H1 (cell line): ENCODE results near the gene SPTAN1. TPM values are rescaled to one million over a fixed set of nuclear protein-coding genes. Genes with fewer than 3 reads are reported as not detected.

Source experiments
- BCL11A ChIP-seq, 2 experiments: IDR thresholded peaks; one replicate each; pipeline ENCODE4 v1.6.1; 2011; ENCODE audit warnings: low read depth in 2 of 2, low read length in 2 of 2, mild to moderate bottlenecking in 2 of 2
- BRCA1 ChIP-seq: IDR thresholded peaks from 2 replicates; pipeline ENCODE4 v1.6.1; 2012; ENCODE audit warnings: low read depth, low read length, improper control_type of control experiment
- CEBPB ChIP-seq: IDR thresholded peaks from 2 replicates; pipeline ENCODE4 v1.6.1; 2012; ENCODE audit warnings: low read depth, low read length
- CHD1 ChIP-seq: IDR thresholded peaks from 2 replicates; pipeline ENCODE4 v1.6.1; 2012; ENCODE audit warnings: low read depth, low read length, improper control_type of control experiment
- EGR1 ChIP-seq: IDR thresholded peaks from 2 replicates; pipeline ENCODE4 v1.6.1; 2011; ENCODE audit warnings: low read depth, low read length, borderline replicate concordance
- EP300 ChIP-seq, 2 experiments: IDR thresholded peaks; 1 replicate in 1 of 2; 2 replicates in 1 of 2; pipeline ENCODE4 v1.6.1; 2011 to 2012; ENCODE audit warnings: low read depth in 2 of 2, low read length in 2 of 2, mild to moderate bottlenecking in 2 of 2, borderline replicate concordance in 1 of 2, inconsistent platforms in 1 of 2, moderate library complexity in 1 of 2
- FOSL1 ChIP-seq: IDR thresholded peaks from 2 replicates; pipeline ENCODE4 v1.6.1; 2011; ENCODE audit warnings: mild to moderate bottlenecking, low read depth, low read length, moderate library complexity; ENCODE audit not compliant: insufficient read depth
- GTF2F1 ChIP-seq: IDR thresholded peaks from 2 replicates; pipeline ENCODE4 v1.6.1; 2012; ENCODE audit warnings: low read depth, low read length, improper control_type of control experiment, borderline replicate concordance
- HDAC6 ChIP-seq: IDR thresholded peaks from one replicate; pipeline ENCODE4 v1.7.1; 2012; ENCODE audit warnings: low read depth, mild to moderate bottlenecking, inconsistent platforms, low read length, moderate library complexity
- JUN ChIP-seq: IDR thresholded peaks from 2 replicates; pipeline ENCODE4 v1.6.1; 2011; ENCODE audit warnings: low read depth, mild to moderate bottlenecking, improper control_type of control experiment, low read length
- KDM4A ChIP-seq: IDR thresholded peaks from one replicate; pipeline ENCODE4 v1.7.1; 2012; ENCODE audit warnings: low read depth, mild to moderate bottlenecking, moderate library complexity, low read length, inconsistent platforms; ENCODE audit not compliant: severe bottlenecking
- KDM5A ChIP-seq: fragments of 200-600 bp; IDR thresholded peaks from 2 replicates; pipeline ENCODE4 v1.7.1; 2012; ENCODE audit warnings: mild to moderate bottlenecking, low read length, inconsistent platforms, mixed read lengths
- NANOG ChIP-seq: IDR thresholded peaks from 2 replicates; pipeline ENCODE4 v1.6.1; 2011; ENCODE audit warnings: low read length, low read depth, mild to moderate bottlenecking, inconsistent platforms; ENCODE audit not compliant: insufficient read depth, poor library complexity, severe bottlenecking
- NRF1 ChIP-seq: IDR thresholded peaks from 2 replicates; pipeline ENCODE4 v1.6.1; 2011; ENCODE audit warnings: mild to moderate bottlenecking, low read depth, low read length, improper control_type of control experiment
- POLR2AphosphoS5 ChIP-seq: IDR thresholded peaks from 2 replicates; pipeline ENCODE4 v1.6.1; 2011; ENCODE audit warnings: low read depth, low read length
- POU5F1 ChIP-seq: IDR thresholded peaks from 2 replicates; pipeline ENCODE4 v1.6.1; 2011; ENCODE audit warnings: low read depth, mild to moderate bottlenecking, low read length, moderate library complexity
- RFX5 ChIP-seq: IDR thresholded peaks from 2 replicates; pipeline ENCODE4 v1.6.1; 2011; ENCODE audit warnings: low read depth, low read length, improper control_type of control experiment, borderline replicate concordance
- SAP30 ChIP-seq: fragments of 300-600 bp; sonication (generic); IDR thresholded peaks from 2 replicates; pipeline ENCODE4 v1.7.1; 2012; ENCODE audit warnings: low read length, moderate library complexity, mild to moderate bottlenecking, inconsistent platforms; ENCODE audit not compliant: insufficient read depth, insufficient replicate concordance
- SIRT6 ChIP-seq: IDR thresholded peaks from one replicate; pipeline ENCODE4 v1.7.1; 2012; ENCODE audit warnings: low read length, inconsistent platforms
- TAF1 ChIP-seq: IDR thresholded peaks from 2 replicates; pipeline ENCODE4 v1.6.1; 2011; ENCODE audit warnings: mild to moderate bottlenecking, low read depth, low read length
- TBP ChIP-seq: IDR thresholded peaks from 2 replicates; pipeline ENCODE4 v1.6.1; 2011; ENCODE audit warnings: low read depth, low read length, improper control_type of control experiment
- TEAD4 ChIP-seq: IDR thresholded peaks from 2 replicates; pipeline ENCODE4 v1.6.1; 2012; ENCODE audit warnings: low read depth, low read length, inconsistent platforms, mixed read lengths
- ZNF274 ChIP-seq: IDR thresholded peaks from 2 replicates; pipeline ENCODE4 v1.7.0; 2012; ENCODE audit warnings: low read length, borderline replicate concordance; ENCODE audit errors: extremely low read depth
- polyA plus RNA-seq, 7 experiments: library from polyadenylated mRNA; depleted of rRNA in 3 of 7; stranded (reverse) in 5 of 7; unstranded in 2 of 7; fragments of >200 nt in 5 of 7; fragments of 200-250 nt in 2 of 7; gene quantifications; 1 replicate in 5 of 7; 2 replicates in 1 of 7; 4 replicates in 1 of 7; pipeline versions ENCODE4 v1.2.1 to v1.2.3, GENCODE V29; 2011 to 2013; ENCODE audit warnings: missing spikeins in 2 of 7, mixed read lengths in 2 of 7
- total RNA-seq: library from RNA; stranded (reverse); fragmentation: NEBNext Ultra II Directional; extraction: Animal tissue kit (Norgen Biotek cat#: 25700); gene quantifications from 2 replicates; pipeline ENCODE4 v1.2.1, GENCODE V29; 2021
- TF ChIP-seq, protein P1 (sequence below), 3 experiments: IDR thresholded peaks; 1 replicate in 2 of 3; 2 replicates in 1 of 3; pipeline versions ENCODE4 v1.5.1 to v1.6.1; 2011; ENCODE audit warnings: low read length in 3 of 3, mild to moderate bottlenecking in 3 of 3, inconsistent platforms in 2 of 3, low read depth in 1 of 3, moderate library complexity in 1 of 3; ENCODE audit not compliant: insufficient read depth in 1 of 3; ENCODE audit errors: control extremely low read depth in 1 of 3

Gene SPTAN1
- total and polyA plus RNA-seq, 2 of the 8 experiments (the other 6 are each of a cell fraction or from before 2014, with no cell fraction given): 182 to 216 TPM

DNA sequence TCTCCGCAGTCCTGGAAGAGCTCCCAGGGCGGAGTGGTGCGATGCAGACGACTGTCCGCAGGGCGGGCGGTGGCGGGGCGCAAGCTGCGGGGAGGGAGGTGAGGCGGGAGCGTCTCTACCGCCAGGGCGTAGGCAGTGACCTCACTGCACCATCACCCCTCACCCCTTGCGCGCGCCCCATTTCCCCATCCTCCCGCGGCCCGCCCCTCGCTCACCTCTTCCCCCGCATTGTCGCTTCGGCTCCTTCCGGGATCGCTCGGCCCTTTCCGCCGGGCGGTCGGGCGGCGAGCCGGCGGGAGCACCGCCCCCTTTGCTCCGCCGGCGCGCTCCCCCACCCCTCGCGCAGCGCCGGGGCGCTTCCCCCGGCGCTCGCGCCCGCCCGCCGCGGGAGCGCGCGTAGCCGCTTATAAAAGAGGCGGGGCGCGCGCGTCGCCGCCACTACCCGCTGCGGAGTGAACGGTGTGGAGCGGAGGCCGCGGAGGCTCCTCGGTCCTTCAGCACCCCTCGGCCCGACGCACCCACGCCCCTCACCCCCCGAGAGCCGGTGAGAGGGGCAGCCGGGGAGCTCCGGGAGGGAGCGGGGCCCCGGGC is at the start of gene SPTAN1 (continued):
- TF ChIP-seq, protein P1, sequence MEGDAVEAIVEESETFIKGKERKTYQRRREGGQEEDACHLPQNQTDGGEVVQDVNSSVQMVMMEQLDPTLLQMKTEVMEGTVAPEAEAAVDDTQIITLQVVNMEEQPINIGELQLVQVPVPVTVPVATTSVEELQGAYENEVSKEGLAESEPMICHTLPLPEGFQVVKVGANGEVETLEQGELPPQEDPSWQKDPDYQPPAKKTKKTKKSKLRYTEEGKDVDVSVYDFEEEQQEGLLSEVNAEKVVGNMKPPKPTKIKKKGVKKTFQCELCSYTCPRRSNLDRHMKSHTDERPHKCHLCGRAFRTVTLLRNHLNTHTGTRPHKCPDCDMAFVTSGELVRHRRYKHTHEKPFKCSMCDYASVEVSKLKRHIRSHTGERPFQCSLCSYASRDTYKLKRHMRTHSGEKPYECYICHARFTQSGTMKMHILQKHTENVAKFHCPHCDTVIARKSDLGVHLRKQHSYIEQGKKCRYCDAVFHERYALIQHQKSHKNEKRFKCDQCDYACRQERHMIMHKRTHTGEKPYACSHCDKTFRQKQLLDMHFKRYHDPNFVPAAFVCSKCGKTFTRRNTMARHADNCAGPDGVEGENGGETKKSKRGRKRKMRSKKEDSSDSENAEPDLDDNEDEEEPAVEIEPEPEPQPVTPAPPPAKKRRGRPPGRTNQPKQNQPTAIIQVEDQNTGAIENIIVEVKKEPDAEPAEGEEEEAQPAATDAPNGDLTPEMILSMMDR (IDR thresholded peaks at IDR 0.05; ENCODE audit: control extremely low read depth in 1 of 3, insufficient read depth in 1 of 3, low read depth in 1 of 3, low read length in 3 of 3): 0 out of 4 replicates have a peak, but pooled peaks of 1 of the 3 experiments have one; percentile 9
- TF ChIP-seq KDM5A (no peak), SIRT6 (no peak), HDAC6 (no peak), BRCA1 (no peak), FOSL1 (no peak), CHD1 (no peak), ZNF274 (no peak), NANOG (no peak), BCL11A (IDR thresholded peaks at IDR 0.05; ENCODE audit: low read depth in 2 of 2, low read length in 2 of 2) (no peak), GTF2F1 (peak; percentile 89), KDM4A (peak; percentile 73), NRF1 (no peak), SAP30 (no peak), TAF1 (peak; percentile 95), TEAD4 (no peak), JUN (no peak), RFX5 (no peak), POU5F1 (no peak), POLR2AphosphoS5 (peak; percentile 96), EP300 (IDR thresholded peaks at IDR 0.05; ENCODE audit: borderline replicate concordance in 1 of 2, low read depth in 2 of 2, low read length in 2 of 2) (no peak), CEBPB (no peak), TBP (peak; percentile 94), EGR1 (peak; percentile 54; the same call in 1 of the 2 replicates)
